ENCODE data around the gene ST6GALNAC4. TPM values are rescaled to one million over a fixed set of nuclear protein-coding genes. Genes with fewer than 3 reads are reported as not detected.

ST6GALNAC4 gene
- total and polyA plus RNA-seq, 2 experiments from 2014 or later = 48.8 to 119 TPM

- H3K36me3 ChIP-seq = peaks cover 3% of the 10 kb centered on the region
- no peaks in the 10 kb centered on the region for H3K27me3 ChIP-seq
- no peak overlapping the region for H3K4me3 ChIP-seq
- TF ChIP-seq CTCF (IDR thresholded peaks at IDR 0.05; ENCODE audit: low read depth, low read length) = no peak
- H3K9me3 ChIP-seq (ENCODE audit: low read depth) = no peaks in the 10 kb centered on the region
- DNase-seq (ENCODE audit: low read depth in 1 of 2, low spot score in 1 of 2) = no peak
- peaks cover 18% of the 10 kb centered on the region for H3K4me1 ChIP-seq (ENCODE audit: low read depth)
- H3K27ac ChIP-seq = no peak overlapping the region
Observed at GRCh38 chr9:127907867-127908659, 8.8 kb downstream of the ST6GALNAC4 start.

DNA sequence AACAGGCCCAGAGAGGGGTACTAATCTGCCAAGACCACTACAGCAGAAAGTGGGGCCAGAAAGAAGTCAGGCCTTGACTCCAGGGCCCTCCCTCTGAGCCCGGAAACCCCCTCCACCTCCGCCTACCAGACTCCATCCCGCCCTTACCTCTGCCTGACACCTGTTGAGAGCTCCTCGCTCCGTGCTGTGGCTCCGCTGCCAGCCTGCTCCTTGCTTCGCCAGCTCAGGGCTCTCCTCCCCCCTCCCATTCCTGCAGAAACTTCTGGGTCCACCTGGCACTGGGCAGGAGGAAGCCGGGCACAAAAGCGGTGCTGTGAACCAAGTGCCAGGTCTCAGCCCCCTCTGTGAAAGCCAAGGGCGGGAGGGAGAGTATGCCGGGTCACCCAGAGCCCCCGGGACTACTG is 11.1 kb downstream of the ST6GALNAC4 start:
- H3K9me3 ChIP-seq (ENCODE audit: low read depth) = no peaks in the 10 kb centered on the region
- H3K4me1 ChIP-seq (ENCODE audit: low read depth) = peaks cover 18% of the 10 kb centered on the region
- H3K27me3 ChIP-seq = no peaks in the 10 kb centered on the region
- H3K27ac ChIP-seq = no peak overlapping the region
- DNase-seq (ENCODE audit: low read depth in 1 of 2, low spot score in 1 of 2) = no peak
- H3K36me3 ChIP-seq = no peaks in the 10 kb centered on the region
- TF ChIP-seq CTCF (IDR thresholded peaks at IDR 0.05; ENCODE audit: low read depth, low read length) = no peak
- no peak overlapping the region for H3K4me3 ChIP-seq

GRCh38 chr9:127905004-127905728 is 11.7 kb downstream of the ST6GALNAC4 start:
- no peak for TF ChIP-seq CTCF (IDR thresholded peaks at IDR 0.05; ENCODE audit: low read depth, low read length)
- Histone ChIP-seq H3K36me3 (no peaks in the 10 kb centered on the region), H3K4me3 (no peak overlapping the region), H3K9me3 (ENCODE audit: low read depth) (no peaks in the 10 kb centered on the region), H3K27ac (peak overlapping the region; percentile 92), H3K27me3 (no peaks in the 10 kb centered on the region), H3K4me1 (ENCODE audit: low read depth) (peaks cover 18% of the 10 kb centered on the region)
- DNase-seq (ENCODE audit: low read depth in 1 of 2, low spot score in 1 of 2) = no peak

DNA sequence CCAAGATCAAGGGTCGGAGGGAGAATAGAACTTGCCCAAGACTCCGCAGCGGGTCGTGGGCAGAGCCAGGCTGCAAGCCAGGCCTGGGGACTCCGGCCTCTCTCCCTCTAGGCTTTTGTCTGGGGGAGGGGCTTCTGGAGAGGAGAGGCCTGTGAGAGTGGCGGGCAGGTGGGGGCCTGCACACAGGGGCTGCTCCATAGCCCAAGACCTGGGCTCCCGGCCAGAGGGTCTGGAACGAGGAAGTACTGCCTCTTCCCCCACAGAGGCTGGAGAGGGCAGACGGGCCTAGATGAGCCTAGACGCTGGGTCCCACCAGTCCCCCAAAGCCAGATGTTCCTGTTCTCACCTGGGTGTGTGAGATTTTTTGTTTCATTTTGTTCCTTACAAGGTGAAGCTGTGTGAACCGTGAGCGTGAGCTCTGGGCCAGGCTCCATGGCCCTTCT is 12.3 kb downstream of the ST6GALNAC4 start:
- H3K36me3 ChIP-seq = no peaks in the 10 kb centered on the region
- no peak for TF ChIP-seq CTCF (IDR thresholded peaks at IDR 0.05; ENCODE audit: low read depth, low read length)
- H3K9me3 ChIP-seq (ENCODE audit: low read depth) = no peaks in the 10 kb centered on the region
- peak; percentile 49 to 77 for DNase-seq (ENCODE audit: low read depth in 1 of 2, low spot score in 1 of 2)
- peak overlapping the region; percentile 92 for H3K27ac ChIP-seq
- H3K27me3 ChIP-seq = no peaks in the 10 kb centered on the region
- no peak overlapping the region for H3K4me3 ChIP-seq
- H3K4me1 ChIP-seq (ENCODE audit: low read depth) = peaks cover 21% of the 10 kb centered on the region

DNA sequence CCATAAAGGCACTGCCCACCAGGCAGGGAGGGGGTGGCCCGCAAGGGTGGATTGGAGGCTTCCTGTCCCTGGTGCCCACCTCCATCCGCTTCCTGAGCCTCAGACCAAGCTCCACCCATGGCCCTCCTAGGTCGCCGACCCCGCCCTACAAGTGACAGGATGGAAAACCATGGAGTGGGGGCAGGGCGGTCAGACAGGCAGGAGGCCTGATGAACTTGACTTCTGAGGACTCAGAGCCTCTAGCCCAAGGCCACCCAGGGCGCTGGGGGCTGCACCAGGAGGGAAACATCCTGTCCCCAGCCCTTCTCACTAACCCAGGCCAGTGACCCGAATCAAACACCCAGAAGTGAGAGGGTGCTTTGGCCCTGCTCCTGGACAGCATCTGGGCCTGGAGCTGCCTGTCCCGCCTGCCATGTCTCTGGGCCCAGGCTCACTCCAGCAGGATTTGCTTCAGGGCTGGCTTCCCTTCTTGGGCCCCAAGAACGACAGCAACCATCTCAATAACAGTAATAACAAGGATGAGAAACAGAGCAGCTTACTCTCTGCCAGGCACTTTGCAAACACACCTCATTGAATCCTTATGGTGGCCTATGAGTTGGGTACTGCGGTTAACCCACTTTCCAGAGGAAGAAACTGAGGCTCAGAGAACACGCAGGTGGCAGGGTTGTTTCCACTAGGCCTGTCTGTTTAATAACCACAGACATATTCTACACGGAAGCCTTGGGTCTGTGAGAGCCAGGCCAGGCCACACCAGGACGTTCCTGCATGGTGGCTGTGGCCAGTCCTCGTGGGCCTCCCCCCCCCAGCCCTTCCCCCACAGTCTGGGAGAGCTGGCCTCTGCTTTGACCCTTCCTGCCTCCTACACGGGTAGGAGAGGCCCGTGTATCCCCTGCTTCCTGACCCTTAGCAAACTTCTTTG is 13.0 kb downstream of the ST6GALNAC4 start:
- no peak overlapping the region for H3K4me3 ChIP-seq
- DNase-seq (ENCODE audit: low read depth in 1 of 2, low spot score in 1 of 2) = peak in 1 of 2 donors; percentile 80
- peak overlapping the region; percentile 92 for H3K27ac ChIP-seq
- peaks cover 21% of the 10 kb centered on the region for H3K4me1 ChIP-seq (ENCODE audit: low read depth)
- no peaks in the 10 kb centered on the region for H3K36me3 ChIP-seq
- H3K9me3 ChIP-seq (ENCODE audit: low read depth) = no peaks in the 10 kb centered on the region
- no peaks in the 10 kb centered on the region for H3K27me3 ChIP-seq
- TF ChIP-seq CTCF (IDR thresholded peaks at IDR 0.05; ENCODE audit: low read depth, low read length) = no peak

All from cardiac muscle cell (in vitro differentiated cells and primary cell).